ENCODE measurements around the gene AKAP3.
A peak's percentile ranks its signal among the peaks of the same experiment; 100 is the strongest.

GRCh38 chr12:4604684-4605193 is 44.1 kb downstream of the AKAP3 start:
- peak; percentile 97 for TF ChIP-seq CTCF (IDR thresholded peaks at IDR 0.05; ENCODE audit: low read depth, low read length, poor library complexity, severe bottlenecking)
- no peak for TF ChIP-seq EZH2phosphoT487 (IDR thresholded peaks at IDR 0.05; ENCODE audit: borderline replicate concordance, low read length)

All from DOHH2 (cell line).